Prostate gland (tissue), 2 donors: Measurements from ENCODE around the gene ATP6V0B. TPM values are rescaled to one million over a fixed set of nuclear protein-coding genes. Genes with fewer than 3 reads are reported as not detected.

Source experiments
- DNase-seq: peaks from one replicate; pipeline ENCODE4 v3.0.0-alpha.2; 2019; ENCODE audit warnings: low spot score
- H3K27ac ChIP-seq, 2 donors: fragments of 200-600 bp; sonication (generic); 2 replicates each; pipeline ENCODE4 v1.5.1; 2017 to 2019
- H3K27me3 ChIP-seq: fragments of 200-600 bp; sonication (generic); replicated peaks from 2 replicates; pipeline ENCODE4 v1.5.1; 2019; ENCODE audit not compliant: insufficient read depth
- H3K36me3 ChIP-seq, 2 donors: fragments of 200-600 bp; sonication (generic); 1 replicate in 1 of 2; 2 replicates in 1 of 2; pipeline versions ENCODE4 v1.5.1 to v1.8.1; 2017 to 2019
- H3K4me1 ChIP-seq: fragments of 200-600 bp; sonication (generic); replicated peaks from 2 replicates; pipeline ENCODE4 v1.5.1; 2019
- H3K4me3 ChIP-seq, 2 donors: fragments of 200-600 bp; sonication (generic); 2 replicates each; pipeline ENCODE4 v1.5.1; 2017 to 2019
- H3K9me3 ChIP-seq: fragments of 200-600 bp; sonication (generic); 2 replicates; pipeline ENCODE4 v1.5.1; 2017
- POLR2A ChIP-seq: fragments of 450-650 bp; IDR thresholded peaks from one replicate; pipeline ENCODE4 v1.6.1; 2016; ENCODE audit warnings: antibody characterized with exemption, mild to moderate bottlenecking
- POLR2AphosphoS5 ChIP-seq: sonication (generic); formaldehyde crosslinking; IDR thresholded peaks from one replicate; pipeline ENCODE4 v1.6.1; 2017; ENCODE audit warnings: antibody characterized with exemption
- WGBS: methylation state at CpG from one replicate; pipeline ENCODE4 v1.1.5; 2018; 5-methylcytosine and 5-hydroxymethylcytosine counted together
- intact Hi-C: fragments of 100-400 bp; cut with DNase I; formaldehyde crosslinking; loops from one replicate; pipeline ENCODE4 v1.14.2; 2022
- total RNA-seq, 2 donors: library from RNA; depleted of rRNA; stranded (reverse); fragments of >200 nt; gene quantifications; one replicate each; pipeline ENCODE4 v1.1.0, GENCODE V29; 2016
- TF ChIP-seq, protein P1 (sequence below), 4 experiments: fragments of 200-600 bp in 2 of 4; fragments of 450-650 bp in 2 of 4; sonication (generic) in 2 of 4; IDR thresholded peaks; 1 replicate in 3 of 4; 2 replicates in 1 of 4; pipeline ENCODE4 v1.5.1; 2016 to 2019; ENCODE audit warnings: antibody characterized with exemption in 4 of 4, mild to moderate bottlenecking in 2 of 4, moderate library complexity in 2 of 4

ATP6V0B gene
- total RNA-seq, 2 donors from 2014 or later = 180 to 245 TPM

DNA sequence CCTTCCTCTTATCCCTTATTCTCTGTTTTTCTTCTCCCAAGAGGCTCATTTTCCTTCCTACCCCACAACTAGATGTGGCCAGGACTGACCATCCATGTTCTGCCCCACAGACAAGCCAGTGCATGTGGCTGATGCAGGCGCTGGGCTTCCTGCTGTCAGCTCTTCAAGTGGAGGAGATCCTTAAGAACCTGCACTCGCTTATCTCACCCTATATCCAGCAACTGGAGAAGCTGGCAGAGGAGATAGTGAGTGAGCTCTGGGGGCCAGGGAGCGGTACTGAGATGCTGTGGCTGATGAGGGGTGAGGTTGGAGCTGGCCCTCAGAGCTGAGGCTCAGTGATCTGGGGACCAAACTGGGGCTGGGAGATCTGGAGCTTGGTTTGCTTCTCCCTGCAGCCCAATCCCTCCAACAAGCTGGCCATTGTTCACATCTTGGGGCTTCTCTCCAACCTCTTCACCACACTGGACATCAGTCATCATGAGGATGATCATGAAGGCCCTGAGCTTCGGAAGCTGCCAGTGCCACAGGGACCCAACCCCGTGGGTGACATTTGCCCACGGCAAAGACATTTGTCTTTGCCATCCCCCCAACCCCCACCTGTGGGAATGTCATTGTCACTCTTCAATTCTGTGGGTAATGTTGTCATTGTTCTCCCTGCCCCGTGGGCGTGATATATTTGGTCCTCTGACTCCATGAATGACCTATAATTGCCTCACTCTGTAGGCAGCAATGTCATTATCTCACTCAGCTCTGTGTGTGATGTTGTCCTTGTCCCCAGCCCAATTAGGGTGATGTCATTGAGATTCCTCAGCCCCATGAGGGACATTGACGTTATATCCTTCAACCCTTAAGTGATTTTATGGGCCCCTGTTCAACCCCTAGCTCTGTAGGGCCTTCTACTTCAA, 16.2 kb upstream of the ATP6V0B start:
- no peaks in the 10 kb centered on the region for H3K27me3 ChIP-seq
- no peak overlapping the region for H3K4me3 ChIP-seq
- WGBS = 84% methylated on average over 9 of the region's 9 CpGs
- H3K27ac ChIP-seq = no peak overlapping the region
- intact Hi-C loops = no loop called here
- no peaks in the 10 kb centered on the region for H3K9me3 ChIP-seq
- peaks cover 0 to 8% of the 10 kb centered on the region in 2 donors for H3K36me3 ChIP-seq
- H3K4me1 ChIP-seq = no peaks in the 10 kb centered on the region
- no peak for TF ChIP-seq POLR2AphosphoS5
- TF ChIP-seq POLR2A = no peak
- TF ChIP-seq, protein P1, sequence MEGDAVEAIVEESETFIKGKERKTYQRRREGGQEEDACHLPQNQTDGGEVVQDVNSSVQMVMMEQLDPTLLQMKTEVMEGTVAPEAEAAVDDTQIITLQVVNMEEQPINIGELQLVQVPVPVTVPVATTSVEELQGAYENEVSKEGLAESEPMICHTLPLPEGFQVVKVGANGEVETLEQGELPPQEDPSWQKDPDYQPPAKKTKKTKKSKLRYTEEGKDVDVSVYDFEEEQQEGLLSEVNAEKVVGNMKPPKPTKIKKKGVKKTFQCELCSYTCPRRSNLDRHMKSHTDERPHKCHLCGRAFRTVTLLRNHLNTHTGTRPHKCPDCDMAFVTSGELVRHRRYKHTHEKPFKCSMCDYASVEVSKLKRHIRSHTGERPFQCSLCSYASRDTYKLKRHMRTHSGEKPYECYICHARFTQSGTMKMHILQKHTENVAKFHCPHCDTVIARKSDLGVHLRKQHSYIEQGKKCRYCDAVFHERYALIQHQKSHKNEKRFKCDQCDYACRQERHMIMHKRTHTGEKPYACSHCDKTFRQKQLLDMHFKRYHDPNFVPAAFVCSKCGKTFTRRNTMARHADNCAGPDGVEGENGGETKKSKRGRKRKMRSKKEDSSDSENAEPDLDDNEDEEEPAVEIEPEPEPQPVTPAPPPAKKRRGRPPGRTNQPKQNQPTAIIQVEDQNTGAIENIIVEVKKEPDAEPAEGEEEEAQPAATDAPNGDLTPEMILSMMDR (IDR thresholded peaks at IDR 0.05) = no peak
- no peak for DNase-seq

DNA sequence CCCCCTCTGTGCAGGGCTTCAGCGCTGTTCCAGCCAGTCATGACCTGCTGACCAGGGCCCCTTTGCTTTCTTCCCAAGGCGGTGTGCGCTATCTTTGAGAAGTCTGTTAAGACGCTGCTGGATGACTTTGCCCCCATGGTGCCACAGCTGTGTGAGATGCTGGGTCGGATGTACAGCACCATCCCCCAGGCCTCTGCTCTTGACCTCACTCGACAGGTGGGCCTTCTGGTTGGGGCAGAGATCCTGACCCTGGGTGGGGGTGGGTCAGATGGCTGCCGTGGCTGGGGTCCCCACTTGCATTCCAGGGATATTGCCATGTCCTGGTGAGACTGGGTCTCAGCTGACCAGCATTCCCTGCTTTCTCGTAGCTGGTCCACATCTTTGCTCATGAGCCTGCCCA, 14.0 kb upstream of the ATP6V0B start:
- Histone ChIP-seq H3K27ac (no peak overlapping the region), H3K4me3 (no peak overlapping the region), H3K36me3 (peaks cover 0 to 8% of the 10 kb centered on the region in 2 donors), H3K27me3 (no peaks in the 10 kb centered on the region), H3K9me3 (no peaks in the 10 kb centered on the region), H3K4me1 (no peaks in the 10 kb centered on the region)
- intact Hi-C loops = no loop called here
- no peak for DNase-seq
- 88% methylated on average over 8 of the region's 8 CpGs for WGBS
- TF ChIP-seq, protein P1 (IDR thresholded peaks at IDR 0.05) = no peak
- TF ChIP-seq POLR2AphosphoS5 = no peak
- no peak for TF ChIP-seq POLR2A

DNA sequence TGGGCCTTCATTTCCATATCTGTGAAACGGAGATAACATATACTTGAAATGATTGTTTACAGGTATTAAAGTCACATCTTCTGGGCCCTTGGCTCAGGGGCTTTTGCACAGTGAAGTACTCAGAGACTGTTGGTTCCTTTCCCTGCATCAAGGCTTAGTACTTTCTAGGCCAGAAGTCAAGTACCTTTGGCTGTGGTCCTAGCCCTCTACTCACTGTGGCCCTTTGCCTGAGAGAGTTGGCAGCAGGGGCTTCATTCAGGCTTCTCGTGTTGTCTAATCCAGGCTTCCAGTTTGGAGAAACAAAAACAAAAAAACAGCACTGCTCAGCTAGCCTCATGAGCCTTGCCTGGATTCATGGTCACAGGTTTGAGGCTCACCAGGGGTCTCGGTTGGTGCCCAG, 13.1 kb upstream of the ATP6V0B start:
- Histone ChIP-seq H3K27ac (no peak overlapping the region), H3K36me3 (peaks cover 0 to 8% of the 10 kb centered on the region in 2 donors), H3K27me3 (no peaks in the 10 kb centered on the region), H3K4me1 (no peaks in the 10 kb centered on the region), H3K9me3 (no peaks in the 10 kb centered on the region), H3K4me3 (no peak overlapping the region)
- intact Hi-C loops = no loop called here
- 94% methylated on average over 3 of the region's 3 CpGs for WGBS
- no peak for TF ChIP-seq POLR2AphosphoS5
- no peak for TF ChIP-seq POLR2A
- TF ChIP-seq, protein P1 (IDR thresholded peaks at IDR 0.05) = no peak
- DNase-seq = no peak

DNA sequence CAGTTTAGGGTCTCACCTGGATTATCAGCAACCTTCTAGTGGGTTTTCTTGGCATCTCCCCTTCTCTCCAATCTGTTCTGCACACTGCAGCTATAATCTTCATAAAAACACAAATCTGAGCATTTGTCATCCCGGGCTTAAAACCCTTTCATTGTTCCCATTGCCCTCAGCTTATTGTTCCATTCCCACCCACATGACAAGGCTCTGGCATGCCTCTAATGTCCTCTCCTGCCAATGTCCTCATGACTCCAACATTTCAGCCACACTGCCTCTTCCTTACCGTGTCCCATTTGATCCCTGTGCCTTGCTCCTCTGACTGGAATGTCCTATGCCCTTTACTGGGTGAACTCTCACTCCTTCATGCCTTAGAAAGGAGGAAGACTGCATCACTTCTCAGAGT, 12.4 kb upstream of the ATP6V0B start:
- WGBS = 85% methylated on average over 2 of the region's 2 CpGs
- TF ChIP-seq POLR2A (no peak), POLR2AphosphoS5 (no peak)
- TF ChIP-seq, protein P1 (IDR thresholded peaks at IDR 0.05) = no peak

GRCh38 chr1:43963006-43963405, 11.8 kb upstream of the ATP6V0B start:
- DNase-seq = no peak

More for the DNA sequence above, 12.4 kb upstream of the ATP6V0B start:
- Histone ChIP-seq H3K9me3 (no peaks in the 10 kb centered on the region), H3K27me3 (no peaks in the 10 kb centered on the region), H3K27ac (no peak overlapping the region), H3K4me1 (no peaks in the 10 kb centered on the region), H3K4me3 (no peak overlapping the region), H3K36me3 (peaks cover 0 to 6% of the 10 kb centered on the region in 2 donors)
- intact Hi-C loops = no loop called here
- no peak for DNase-seq

More at GRCh38 chr1:43963006-43963405, 11.8 kb upstream of the ATP6V0B start:
- Histone ChIP-seq H3K4me3 (no peak overlapping the region), H3K36me3 (no peaks in the 10 kb centered on the region), H3K4me1 (no peaks in the 10 kb centered on the region), H3K9me3 (no peaks in the 10 kb centered on the region), H3K27me3 (no peaks in the 10 kb centered on the region), H3K27ac (no peak overlapping the region)
- intact Hi-C loops = no loop called here
- 89% methylated on average over 3 of the region's 3 CpGs for WGBS
- TF ChIP-seq, protein P1 (IDR thresholded peaks at IDR 0.05) = no peak
- TF ChIP-seq POLR2A = no peak
- no peak for TF ChIP-seq POLR2AphosphoS5
